DMS79 treated with DMSO at 0.1 percent for 48 hours (cell line): Measurements from ENCODE around the gene FADS1.

ENCODE experiments used
- DNase-seq: peaks from one replicate; lab custom pipeline; 2025; lab: John Stamatoyannopoulos, UW

Gene FADS1

DNA sequence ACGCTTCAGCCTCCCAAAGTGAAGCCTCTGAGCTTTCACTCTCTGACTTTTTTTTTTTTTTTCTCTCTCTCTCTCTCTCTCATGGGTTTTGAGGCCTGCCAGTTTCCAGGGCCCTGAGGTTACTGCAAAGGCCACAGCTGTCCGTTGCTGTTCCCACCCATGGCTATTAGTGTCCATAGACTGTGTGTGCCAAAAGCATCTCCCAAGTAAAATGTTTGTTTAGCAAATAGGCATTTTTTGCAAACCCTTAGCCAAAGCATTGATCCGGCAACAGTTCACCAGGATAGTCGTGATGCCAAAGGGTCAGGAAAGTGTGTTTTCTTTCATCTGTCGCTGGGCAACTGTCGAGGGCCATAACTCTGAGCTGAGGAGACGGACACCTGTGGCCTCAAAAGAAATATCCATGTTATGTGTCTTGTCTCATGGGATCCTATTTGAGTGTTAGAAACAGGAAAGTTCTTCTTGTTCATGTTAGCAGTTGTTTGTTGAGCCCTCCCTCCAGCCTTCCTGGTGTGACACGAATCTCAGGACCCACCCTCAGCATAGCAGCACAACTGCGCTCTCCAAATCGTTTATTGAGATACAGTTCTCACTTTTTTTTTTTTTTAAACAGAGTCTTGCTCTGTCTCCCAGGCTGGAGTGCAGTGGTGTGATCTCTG lies 29.7 kb upstream of the FADS1 start:
- no peak for DNase-seq

DNA sequence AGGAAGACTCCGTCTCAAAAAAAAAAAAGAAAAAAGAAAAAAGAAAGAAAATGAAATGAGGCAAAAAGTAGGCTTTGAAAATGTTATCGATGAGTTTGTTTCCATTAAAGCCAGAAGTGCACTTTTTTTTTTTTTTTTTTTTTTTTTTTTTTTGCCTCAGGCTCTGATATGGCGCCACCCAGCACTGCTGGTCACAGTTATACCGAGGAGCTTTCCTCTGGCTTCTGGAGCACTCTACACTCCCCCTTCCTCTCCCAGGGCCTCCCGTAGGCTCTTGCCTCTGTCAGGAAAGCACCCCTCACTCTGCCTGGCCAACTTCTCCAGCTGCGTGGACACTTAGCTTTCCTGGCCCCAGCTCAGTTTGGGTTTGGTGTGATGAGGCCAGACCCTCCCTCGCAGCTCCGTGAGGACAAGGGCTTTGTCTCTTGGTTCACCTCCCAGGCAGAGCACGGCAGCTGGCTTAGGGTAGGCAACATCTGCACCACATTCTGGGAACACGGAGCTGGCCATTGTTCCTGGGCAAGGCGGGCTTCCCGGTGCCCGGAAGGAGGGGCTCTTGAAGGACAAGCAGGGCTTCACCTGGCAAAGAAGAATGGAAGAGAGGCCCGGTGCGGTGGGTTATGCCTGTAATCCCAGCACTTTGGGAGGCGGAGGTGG lies 28.2 kb upstream of the FADS1 start:
- no peak for DNase-seq

DNA sequence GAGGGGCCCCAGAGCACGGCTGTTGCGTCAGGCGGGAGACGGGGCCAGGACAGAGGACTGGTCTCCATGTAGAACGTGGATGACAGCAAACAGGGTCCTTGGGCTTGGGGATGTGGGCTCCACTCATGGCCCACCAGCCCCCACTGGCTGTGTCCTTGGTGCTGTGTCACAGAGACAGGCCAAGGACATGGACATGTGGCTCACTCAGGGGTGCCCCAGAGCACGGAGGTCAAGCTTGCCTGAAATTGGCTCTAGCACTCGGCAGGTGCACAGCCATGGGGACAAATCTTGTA lies 25.7 kb upstream of the FADS1 start:
- DNase-seq = no peak

DNA sequence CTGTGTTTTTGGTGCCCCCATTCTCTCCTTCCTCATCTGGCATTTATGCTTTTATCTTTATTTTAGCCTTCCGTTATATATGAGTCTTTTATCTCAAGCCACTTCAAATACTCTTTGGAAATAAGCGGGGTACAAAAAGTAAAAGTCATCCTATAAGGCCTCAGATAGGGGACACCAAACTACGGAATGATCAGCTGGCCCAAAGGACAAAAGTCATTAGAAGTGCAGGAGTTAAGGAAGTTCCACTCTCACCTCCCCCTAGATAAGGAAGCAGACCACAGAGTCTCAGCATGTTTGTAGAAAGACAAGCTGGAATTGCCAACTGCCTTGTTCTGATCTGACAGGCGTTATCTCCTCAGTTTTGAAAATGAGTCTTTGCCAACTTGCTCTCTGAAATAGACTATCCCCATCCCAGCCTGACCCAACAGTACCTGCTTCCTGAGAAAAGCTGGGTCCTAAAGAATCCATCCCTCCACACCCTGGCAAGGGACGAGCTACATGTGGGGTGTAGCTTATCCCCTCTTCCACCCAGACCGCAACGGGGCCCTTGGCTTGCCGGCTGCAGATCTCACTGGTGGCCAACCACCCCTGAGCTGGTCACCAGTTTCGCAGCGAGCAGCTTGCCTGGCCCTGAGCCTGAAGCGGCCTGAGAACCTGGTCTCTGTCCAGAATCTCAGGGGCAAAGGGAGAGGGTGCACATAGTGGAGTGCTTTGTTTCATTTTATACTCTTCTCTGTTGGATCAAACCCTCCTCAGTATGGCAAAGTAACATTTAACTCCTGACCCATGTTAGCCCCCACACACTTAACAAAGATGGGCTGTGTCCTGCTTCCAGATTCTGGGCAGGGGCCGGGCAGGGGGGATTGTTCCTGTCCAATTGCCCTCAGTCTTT lies 25.1 kb upstream of the FADS1 start:
- no peak for DNase-seq

DNA sequence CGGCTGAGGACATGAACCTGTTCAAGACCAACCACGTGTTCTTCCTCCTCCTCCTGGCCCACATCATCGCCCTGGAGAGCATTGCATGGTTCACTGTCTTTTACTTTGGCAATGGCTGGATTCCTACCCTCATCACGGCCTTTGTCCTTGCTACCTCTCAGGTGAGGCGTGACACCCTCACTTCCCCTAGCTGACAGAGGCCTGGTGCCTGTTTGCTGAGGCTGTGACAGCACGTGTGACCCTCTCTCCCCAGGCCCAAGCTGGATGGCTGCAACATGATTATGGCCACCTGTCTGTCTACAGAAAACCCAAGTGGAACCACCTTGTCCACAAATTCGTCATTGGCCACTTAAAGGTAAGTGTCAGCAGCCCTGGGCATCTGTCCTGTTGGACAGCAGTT lies 23.6 kb upstream of the FADS1 start:
- no peak for DNase-seq

DNA sequence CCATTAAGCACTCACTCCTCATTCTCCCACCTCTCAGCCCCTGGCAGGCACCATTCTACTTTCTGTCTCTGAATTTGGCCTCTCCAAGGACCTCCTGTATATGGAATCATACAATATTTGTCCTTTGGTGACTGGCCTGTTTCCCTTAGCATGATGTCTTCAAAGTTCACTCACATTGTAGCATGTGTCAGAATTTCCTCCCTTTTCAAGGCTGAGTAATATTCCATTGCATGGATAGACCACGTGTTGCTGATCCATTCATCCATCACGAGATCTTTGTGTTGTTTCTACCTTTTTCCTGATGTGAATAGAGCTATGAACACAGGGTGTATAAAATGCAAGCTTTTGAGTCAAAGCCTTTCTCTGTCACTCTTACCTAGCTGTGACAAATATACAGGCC lies 22.9 kb upstream of the FADS1 start:
- no peak for DNase-seq

DNA sequence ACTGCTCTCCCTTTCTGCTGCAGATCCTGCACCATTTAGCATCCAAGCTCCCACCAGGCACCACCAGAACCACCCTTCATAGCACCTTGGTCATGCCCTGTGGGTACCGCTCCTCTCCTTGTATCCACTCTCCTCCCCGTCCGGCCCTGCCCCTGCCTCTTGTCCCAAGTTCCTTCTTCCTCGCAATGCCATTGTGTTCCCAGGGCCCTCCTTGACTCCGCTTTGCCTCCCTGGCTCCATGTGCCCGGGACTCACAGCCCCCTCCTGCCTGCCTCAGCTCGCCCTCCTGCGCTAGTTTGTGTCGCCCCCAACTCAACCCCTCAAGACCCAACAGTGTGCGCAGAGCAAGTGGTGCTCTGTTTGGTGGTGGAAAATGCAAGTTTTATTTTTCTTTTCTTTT lies 22.1 kb upstream of the FADS1 start:
- no peak for DNase-seq

DNA sequence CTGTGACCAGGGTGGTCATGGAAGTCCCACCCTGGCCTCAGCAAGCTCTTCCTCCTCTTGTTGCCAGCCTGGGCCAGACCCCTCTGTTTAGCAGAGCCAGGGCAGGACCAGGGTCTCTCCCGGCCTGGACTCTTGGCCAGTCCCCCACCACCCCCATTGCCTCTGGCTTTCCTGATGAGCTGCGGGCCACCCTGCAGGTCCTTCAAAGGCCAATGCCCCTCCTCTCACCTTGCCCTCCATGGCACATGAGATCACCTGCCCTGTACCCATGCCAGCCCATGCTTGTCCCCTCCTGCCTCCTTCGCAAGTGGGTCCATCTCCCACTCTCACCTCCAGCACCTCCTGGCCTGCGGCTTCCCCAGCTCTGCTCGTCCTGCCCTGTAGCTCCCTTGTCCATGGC lies 21.7 kb upstream of the FADS1 start:
- DNase-seq = no peak

DNA sequence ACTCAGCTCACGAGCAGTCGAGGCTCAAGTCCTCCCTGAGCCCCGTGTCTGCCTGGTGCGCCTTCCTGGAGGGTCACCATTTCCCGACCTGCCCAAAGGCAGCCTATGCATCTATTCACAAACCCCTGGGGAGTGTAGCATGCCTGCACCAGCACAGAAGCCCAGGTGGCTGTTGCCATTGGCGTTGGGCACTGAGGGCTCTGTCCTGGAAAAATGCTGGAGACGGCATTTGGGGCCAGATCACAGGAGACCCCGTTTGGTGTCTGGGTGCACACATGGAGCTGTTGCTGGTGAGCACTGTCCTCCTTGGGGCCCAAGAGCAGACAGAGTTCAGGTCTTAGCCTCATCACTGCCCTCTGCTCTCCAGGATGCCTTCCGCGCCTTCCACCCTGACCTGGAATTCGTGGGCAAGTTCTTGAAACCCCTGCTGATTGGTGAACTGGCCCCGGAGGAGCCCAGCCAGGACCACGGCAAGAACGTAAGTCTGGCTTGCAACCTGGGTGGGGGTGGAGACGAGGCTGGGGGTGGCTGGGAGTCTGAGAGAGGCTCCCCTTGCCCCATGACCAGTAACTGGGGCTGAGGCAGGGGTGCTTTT lies 20.7 kb upstream of the FADS1 start:
- DNase-seq = no peak

DNA sequence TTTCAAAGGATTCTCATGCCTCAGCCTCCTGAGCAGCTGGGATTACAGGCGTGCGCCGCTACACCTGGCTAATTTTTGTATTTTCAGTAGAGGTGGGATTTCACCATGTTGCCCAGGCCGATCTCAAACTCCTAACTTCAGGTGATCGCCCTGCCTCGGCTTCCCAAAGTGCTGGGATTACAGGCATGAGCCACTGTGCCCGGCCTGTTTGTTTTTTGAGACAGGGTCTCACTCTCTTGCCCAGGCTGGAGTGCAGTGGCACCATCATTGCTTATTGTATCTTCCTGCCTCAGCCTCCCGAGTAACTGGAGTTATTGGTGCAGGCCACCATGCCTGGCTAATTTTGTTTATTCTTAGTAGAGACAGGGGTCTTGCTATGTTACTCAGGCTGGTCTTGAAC lies 19.4 kb upstream of the FADS1 start:
- no peak for DNase-seq

DNA sequence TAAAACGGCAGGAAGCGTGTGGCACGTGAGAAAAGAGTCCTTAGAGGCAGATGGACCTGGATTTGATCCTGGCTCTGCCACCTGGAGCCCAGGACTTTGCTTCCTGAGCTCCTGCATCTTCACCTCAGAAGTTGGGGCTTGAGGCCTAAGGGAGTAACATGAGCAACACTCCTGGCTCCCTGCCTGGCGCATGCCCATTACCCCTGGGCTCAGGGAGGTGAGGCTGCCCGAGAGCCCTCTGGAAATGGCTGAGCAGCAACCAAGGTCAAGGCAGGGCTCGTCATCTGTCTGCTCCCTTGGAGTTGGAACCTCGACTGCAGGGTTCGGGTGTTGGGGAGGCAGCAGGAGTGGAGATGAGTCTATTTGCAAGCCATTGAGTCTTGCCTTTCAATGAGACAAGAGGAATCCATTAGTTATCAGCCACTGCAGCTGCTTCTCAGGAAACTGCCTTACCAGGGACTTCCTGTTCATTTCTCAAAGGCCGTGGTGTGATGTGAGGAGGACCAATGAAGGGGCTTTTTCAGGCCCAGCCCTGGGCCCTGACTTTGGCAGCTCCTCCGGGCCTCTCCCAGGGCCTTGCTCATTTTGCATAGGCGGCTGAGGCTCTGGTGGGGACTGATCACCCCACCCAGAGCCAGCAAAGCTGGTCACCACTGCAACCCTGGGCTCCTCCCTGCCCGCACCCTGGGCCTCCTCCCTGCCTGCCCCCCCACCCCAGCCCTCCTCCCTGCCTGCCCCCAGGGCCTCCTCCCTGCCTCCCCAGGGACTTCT lies 17.7 kb upstream of the FADS1 start:
- DNase-seq = peak; percentile 65

DNA sequence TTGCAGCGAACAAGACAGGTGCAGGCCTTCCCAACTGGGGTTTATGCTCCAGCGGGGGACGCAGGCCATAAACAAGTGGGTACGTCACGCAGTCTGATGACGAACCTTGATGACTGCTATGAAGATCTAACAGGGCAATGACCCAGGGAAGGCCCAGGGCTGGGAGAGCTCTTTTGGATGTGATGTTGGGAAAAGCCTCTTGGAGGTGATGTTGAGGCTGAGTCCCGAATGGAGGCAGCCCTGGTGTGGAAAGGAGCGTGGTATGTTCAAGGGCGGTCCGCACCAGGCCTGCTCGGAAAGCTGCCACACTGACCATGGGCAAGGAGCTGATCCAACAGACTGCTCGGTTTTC lies 17.1 kb upstream of the FADS1 start:
- no peak for DNase-seq

DNA sequence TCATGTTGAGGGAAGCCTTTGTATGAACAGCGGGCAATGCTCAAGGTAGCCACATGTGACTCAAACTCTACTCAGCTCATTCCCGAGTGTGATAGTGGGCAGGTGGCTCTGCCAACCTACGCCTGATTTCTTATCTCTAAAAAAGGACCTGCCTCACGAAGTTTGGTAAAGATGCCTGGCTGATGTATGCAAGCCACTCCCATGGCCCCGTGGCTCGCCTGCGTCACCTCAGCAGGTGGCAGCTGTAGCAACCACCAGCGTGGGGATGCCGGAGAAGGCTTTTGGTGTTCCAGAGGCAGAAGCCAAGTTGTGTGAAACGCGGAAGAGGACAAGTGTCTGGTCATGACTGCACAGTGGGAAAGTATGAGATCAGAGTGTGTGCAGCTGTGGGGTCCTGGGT lies 16.7 kb upstream of the FADS1 start:
- no peak for DNase-seq

DNA sequence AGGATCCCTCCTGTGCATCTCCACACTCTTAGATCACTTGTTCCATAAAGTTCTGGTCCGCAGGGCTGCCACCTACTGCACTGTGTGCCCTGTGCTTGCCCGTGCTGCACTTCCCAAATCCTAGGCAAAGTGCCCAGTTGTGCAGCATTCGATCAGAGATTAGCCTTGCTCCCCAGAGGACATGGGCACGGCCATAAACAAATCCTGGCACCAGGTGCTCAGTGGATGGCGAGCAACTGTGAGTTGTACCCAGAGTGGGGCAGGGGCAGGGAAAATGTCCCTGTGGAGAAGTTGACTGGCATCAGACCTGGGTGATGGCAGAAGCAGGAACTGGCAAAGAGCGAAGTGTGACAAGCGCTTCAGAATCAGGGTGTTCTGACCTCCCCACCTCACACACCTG lies 16.0 kb upstream of the FADS1 start:
- peak; percentile 15 for DNase-seq

DNA sequence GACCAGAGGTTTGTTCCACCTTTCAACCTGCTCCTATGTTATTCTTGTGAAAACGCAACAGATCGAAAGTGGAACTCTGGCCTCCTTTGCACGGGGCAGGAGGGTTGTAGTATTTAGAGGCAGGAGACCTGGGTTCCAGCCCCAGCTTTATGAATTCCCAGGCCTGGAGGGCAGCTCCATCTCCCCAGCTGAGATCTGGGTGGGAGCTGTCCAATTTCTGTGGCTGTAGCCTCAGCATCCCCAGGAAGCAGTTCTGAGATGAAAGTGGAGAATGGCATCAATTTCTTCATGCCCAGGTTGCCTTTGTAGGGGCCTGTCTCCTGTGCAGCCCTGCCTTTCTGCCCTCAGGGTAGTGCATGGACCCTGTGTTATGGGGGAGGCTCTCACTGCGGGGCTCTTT lies 15.4 kb upstream of the FADS1 start:
- DNase-seq = no peak

DNA sequence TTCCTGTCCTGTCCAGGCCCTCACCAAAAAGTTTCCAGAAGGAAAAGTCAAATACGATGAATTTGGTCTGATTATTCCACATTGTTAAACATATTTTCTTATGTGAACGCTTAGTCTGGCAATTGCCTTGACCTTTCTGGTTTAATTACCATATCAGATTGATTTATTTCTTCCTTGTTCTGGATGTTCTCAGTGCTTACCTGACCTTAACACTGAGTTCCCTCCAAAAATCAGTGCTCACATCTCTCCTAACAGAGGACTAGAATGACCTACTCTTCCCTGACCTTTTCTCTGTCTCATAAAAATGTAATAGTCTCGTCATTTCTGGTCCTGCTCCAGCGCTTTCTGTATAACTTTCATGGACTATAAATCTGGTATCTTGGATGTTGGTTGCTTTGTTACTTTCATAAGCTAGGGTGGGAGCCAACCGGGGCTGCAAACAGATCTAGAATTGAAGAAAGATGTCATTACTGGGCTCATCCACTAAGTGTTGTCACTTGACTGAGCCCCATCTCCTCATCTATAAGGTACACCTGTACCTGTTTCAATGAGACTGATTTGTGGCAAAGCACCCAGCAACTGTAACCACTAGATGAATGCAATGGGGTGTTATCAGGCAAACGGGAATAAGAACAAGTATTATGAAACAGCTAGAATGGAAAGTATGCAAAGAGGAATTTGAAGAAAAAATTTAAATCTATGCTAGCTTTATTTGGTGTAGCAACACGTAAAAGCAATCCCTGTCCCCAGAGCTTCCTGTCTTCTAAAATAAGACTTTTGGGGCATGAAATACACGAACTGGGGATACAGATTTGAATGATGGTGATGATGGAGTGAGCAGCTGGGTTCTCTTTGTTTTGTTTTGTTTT lies 13.7 kb upstream of the FADS1 start:
- peak; percentile 16 for DNase-seq

DNA sequence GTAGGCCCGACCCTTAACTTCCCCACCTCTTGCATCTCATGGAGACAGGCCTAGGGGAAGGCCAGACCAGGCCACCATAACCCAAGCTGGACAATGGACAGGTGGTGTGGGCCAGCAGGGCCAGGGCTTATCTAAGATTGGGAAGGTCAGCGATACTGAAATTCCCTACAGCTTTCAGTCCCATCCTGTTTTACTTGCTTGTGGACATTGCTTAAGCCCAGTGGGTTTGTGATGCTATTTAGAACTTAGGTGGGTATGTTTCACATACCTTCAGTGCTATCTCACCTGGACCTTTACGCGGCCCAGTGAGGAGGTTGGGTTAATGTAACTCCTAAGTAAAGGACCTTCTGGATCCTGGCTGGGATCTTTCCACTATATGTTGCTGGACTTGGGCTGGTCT lies 13.0 kb upstream of the FADS1 start:
- DNase-seq = no peak

DNA sequence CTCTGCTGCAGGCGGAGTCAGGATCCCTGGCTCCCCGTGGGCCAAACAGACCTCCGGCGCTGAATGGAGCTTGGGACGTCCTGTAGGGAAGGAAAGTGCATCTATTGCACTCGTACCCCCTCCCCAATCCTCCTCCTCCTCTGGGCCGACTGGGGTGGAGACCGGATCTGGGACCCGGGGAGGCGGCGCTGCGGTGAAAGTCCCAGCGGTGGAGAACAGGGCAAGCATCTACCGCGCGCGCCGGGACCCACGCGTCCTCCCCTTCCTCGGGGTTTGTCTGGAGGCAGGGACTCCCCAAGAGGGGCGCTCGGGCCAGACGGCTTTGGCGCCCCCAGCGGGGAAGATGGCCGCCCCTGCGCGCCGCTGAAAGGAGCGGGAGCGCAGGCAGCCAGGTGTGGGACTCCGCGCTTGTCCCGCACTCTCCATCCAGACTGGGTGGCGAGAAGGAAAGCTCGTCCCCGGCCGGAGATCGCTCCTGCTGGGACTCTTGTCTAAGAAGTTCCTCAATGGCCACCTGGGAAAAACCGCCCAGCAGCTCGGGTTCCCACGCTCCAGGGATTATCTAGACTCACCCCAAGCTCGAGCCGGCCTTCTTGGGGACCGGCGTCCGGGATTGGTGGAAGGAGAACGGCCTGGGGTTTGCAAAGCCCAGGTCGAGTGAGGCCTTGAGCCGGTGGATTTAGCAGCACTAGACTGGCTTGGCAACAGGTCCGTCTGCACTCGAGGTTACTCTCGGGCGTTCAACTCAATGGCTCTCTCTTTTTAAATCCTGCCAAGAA lies 12.0 kb upstream of the FADS1 start:
- peak; percentile 60 for DNase-seq

DNA sequence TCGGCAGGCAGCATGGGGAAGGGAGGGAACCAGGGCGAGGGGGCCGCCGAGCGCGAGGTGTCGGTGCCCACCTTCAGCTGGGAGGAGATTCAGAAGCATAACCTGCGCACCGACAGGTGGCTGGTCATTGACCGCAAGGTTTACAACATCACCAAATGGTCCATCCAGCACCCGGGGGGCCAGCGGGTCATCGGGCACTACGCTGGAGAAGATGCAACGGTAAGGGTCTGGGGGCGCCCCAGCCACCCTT lies 11.5 kb upstream of the FADS1 start:
- DNase-seq = no peak

DNA sequence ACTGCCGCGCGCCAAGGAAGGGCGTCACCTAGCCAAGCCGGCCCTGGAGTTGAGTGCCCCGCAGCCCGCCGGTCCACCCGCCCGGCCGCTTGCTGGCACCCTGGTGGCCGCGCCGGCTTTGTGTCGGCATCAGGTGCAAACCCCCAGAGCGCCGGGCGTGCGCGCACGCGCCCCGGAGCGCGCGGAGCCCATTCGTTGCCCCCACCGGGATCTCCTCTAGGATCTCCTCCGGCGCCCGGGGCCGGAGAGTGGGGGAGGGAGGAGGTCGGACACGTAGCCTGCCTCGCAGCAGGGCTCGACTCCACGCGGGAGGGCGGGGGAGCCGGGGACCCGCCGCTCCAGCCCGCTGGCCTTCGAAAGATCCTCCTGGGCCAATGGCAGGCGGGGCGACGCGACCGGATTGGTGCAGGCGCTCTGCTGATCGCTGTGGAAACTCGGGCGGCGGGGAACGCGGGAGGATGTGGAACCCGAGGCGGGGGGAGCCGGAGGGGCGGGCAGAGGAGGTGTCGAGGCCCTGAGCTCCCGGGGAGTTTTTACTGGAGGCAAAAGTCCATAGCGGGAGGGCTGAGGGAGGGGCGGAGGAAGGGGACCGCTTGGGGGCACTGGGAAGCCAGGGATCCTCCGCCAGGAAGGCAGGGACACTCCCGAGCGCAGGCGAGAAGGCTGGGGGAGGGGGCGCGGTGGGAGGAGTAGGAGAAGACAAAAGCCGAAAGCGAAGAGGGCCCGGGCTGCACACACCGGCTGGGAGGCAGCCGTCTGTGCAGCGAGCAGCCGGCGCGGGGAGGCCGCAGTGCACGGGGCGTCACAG lies 11.0 kb upstream of the FADS1 start, which contains the start of gene FADS2:
FADS2 (plus strand) TSS at position 730 of the 808 bp plus-strand sequence. CDS start 91 bp downstream, outside the sequence.
- peak; percentile 92 for DNase-seq
